Loucy (cell line): Measurements from ENCODE around the gene PMEPA1.

Experiments used
- EZH2phosphoT487 ChIP-seq: fragments of 200-600 bp; IDR thresholded peaks from 2 replicates; pipeline ENCODE4 v1.6.1; 2018; ENCODE audit warnings: antibody characterized with exemption, mild to moderate bottlenecking, moderate library complexity, borderline replicate concordance
- TF ChIP-seq, protein P1 (sequence below): fragments of 200-600 bp; sonication (generic); conservative IDR thresholded peaks from 2 replicates; pipeline ENCODE4 v1.5.1; 2014; ENCODE audit warnings: mild to moderate bottlenecking, antibody characterized with exemption, low read length

DNA sequence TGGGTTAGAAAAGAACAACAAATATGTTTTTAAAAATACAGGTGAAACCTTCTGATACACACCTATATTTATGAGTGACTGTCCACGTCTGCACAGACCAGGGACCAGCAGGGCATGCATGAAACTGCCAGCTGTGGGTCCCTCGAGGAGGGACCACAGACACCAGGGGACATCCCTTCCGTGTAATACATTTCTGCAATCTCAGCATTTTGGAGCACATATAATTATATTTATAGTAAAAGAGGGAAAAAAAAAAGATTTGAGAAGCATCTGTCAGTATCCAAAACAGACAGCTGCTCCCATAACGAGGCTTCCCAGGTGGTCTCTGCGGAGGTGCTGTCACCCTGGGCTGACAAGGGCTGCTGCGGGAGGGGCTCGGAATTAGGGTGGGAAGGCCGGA is 40.2 kb downstream of the PMEPA1 start:
- TF ChIP-seq, protein P1, sequence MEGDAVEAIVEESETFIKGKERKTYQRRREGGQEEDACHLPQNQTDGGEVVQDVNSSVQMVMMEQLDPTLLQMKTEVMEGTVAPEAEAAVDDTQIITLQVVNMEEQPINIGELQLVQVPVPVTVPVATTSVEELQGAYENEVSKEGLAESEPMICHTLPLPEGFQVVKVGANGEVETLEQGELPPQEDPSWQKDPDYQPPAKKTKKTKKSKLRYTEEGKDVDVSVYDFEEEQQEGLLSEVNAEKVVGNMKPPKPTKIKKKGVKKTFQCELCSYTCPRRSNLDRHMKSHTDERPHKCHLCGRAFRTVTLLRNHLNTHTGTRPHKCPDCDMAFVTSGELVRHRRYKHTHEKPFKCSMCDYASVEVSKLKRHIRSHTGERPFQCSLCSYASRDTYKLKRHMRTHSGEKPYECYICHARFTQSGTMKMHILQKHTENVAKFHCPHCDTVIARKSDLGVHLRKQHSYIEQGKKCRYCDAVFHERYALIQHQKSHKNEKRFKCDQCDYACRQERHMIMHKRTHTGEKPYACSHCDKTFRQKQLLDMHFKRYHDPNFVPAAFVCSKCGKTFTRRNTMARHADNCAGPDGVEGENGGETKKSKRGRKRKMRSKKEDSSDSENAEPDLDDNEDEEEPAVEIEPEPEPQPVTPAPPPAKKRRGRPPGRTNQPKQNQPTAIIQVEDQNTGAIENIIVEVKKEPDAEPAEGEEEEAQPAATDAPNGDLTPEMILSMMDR, result no peak
- no peak for TF ChIP-seq EZH2phosphoT487
